ENCODE data around the gene SYPL1.
"Not testable (repeated sequence)": the region's sequence is repeated elsewhere in the genome, so short reads cannot be mapped to it uniquely, and the experiment has no call there.

SYPL1 gene

GRCh38 chr7:106143711-106144337 lies 31.7 kb upstream of the SYPL1 start:
- H3K4me1 ChIP-seq, result no peaks in the 10 kb centered on the region
- no peaks in the 10 kb centered on the region for H3K36me3 ChIP-seq
- no peak for TF ChIP-seq CTCF (IDR thresholded peaks at IDR 0.05; ENCODE audit: low read depth, low read length)
- no peaks in the 10 kb centered on the region for H3K27me3 ChIP-seq
- DNase-seq, result peak; percentile 31
- no peaks in the 10 kb centered on the region for H3K9me3 ChIP-seq
- no peak overlapping the region for H3K4me3 ChIP-seq (ENCODE audit: low read depth, low read length)

- H3K4me3 ChIP-seq (ENCODE audit: low read depth, low read length), result no peak overlapping the region
- no peak for TF ChIP-seq CTCF (IDR thresholded peaks at IDR 0.05; ENCODE audit: low read depth, low read length)
- H3K9me3 ChIP-seq, result no peaks in the 10 kb centered on the region
- H3K36me3 ChIP-seq, result no peaks in the 10 kb centered on the region
- H3K27me3 ChIP-seq, result no peaks in the 10 kb centered on the region
- DNase-seq, result no peak
- no peaks in the 10 kb centered on the region for H3K4me1 ChIP-seq
These were observed 30.0 kb upstream of the SYPL1 start for GRCh38 chr7:106142136-106142535.

DNA sequence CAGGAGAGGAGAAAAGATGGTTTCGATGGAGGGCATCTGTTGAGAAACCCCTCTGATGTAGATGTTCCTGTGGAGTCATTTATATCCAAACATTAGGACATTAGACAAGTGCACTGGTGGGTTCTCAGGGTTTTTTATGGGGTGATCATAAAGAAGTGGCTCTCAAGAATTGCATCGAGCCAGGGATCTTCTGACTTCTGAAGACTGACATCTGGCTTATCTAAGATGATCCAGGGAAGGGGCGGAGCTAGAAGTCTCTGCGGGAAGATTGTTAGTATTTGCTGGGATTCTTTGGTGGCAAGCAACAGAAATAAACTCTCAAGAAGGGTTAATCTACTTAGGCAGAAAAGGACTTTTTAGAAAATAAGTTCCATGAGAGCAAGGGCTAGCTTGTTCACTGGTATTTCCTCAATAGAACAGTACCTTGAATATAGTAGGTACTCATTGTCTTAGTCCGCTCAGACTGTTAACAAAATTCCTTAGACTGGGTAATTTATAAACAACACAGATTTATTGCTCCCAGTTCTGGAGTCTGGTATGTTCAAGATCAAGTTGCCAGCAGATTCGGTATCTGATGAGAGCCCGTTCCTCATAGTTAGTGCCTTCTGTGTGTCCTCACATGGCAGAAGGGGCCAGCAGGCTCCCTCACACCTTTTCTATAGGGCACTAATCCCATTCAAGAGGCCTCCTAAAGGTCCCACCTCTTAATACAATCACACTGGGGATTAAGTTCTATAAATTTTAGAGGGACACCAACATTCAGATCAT lies 28.5 kb upstream of the SYPL1 start:
- H3K36me3 ChIP-seq, result no peaks in the 10 kb centered on the region
- no peak for TF ChIP-seq CTCF (IDR thresholded peaks at IDR 0.05; ENCODE audit: low read depth, low read length)
- DNase-seq, result no peak
- H3K27me3 ChIP-seq, result no peaks in the 10 kb centered on the region
- no peak overlapping the region for H3K4me3 ChIP-seq (ENCODE audit: low read depth, low read length)
- no peaks in the 10 kb centered on the region for H3K4me1 ChIP-seq
- H3K9me3 ChIP-seq, result no peaks in the 10 kb centered on the region

GRCh38 chr7:106139265-106140251 lies 27.4 kb upstream of the SYPL1 start:
- no peaks in the 10 kb centered on the region for H3K9me3 ChIP-seq
- TF ChIP-seq CTCF (IDR thresholded peaks at IDR 0.05; ENCODE audit: low read depth, low read length), result no peak
- H3K4me3 ChIP-seq (ENCODE audit: low read depth, low read length), result no peak overlapping the region
- H3K4me1 ChIP-seq, result no peaks in the 10 kb centered on the region
- no peak for DNase-seq
- no peaks in the 10 kb centered on the region for H3K36me3 ChIP-seq
- H3K27me3 ChIP-seq, result no peaks in the 10 kb centered on the region

DNA sequence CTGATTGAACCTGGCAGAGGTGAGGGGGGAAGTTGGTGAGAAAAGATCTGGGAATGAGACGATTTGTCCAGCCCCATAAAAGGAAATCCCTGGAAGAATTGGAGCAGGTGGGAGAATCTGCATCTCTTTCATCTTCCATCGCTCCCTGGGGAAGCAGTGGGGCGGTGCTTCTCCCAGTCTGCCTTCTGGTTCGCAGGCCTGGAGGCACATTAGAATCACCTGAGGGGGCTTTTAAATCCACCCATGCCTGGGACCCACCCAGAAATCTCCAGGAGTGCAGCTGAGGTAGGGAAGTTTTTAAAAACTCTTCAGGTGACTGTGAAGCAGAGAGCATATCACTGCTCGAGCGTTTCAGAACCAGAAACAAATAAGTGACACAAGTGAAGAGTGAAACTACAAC lies 26.7 kb upstream of the SYPL1 start:
- Histone ChIP-seq H3K4me1 (no peaks in the 10 kb centered on the region), H3K9me3 (no peaks in the 10 kb centered on the region), H3K36me3 (no peaks in the 10 kb centered on the region), H3K27me3 (no peaks in the 10 kb centered on the region), H3K4me3 (ENCODE audit: low read depth, low read length) (no peak overlapping the region)
- no peak for TF ChIP-seq CTCF (IDR thresholded peaks at IDR 0.05; ENCODE audit: low read depth, low read length)
- DNase-seq, result no peak

GRCh38 chr7:106138181-106138580 lies 26.1 kb upstream of the SYPL1 start:
- not testable (repeated sequence) for H3K36me3 ChIP-seq; H3K4me1 ChIP-seq; H3K27me3 ChIP-seq; H3K4me3 ChIP-seq (ENCODE audit: low read depth, low read length); H3K9me3 ChIP-seq; DNase-seq
